GM10266 (cell line): ENCODE measurements around the gene IDH3G.
A peak's percentile ranks its signal among the peaks of the same experiment; 100 is the strongest.

Experiments
- DNase-seq: peaks from one replicate; pipeline ENCODE4 v3.0.0; 2012; ENCODE audit errors: extremely low spot score
- CTCF ChIP-seq: IDR thresholded peaks from 2 replicates; pipeline ENCODE4 v1.5.1; 2012; ENCODE audit warnings: mild to moderate bottlenecking, low read depth; ENCODE audit not compliant: control insufficient read depth, insufficient read depth; ENCODE audit errors: missing control alignments

The IDH3G gene

GRCh38 chrX:153794018-153794896, at the start of gene IDH3G, which contains the start of gene SSR4:
Gene IDH3G (minus strand): TSS chrX:153794375. CDS start chrX:153794326, 49 bp downstream.
Gene SSR4 (plus strand): TSS chrX:153794668. CDS start chrX:153794688, 20 bp downstream.
- peak; percentile 97 for DNase-seq
- TF ChIP-seq CTCF: peak; percentile 16

GRCh38 chrX:153836921-153837320, 42.7 kb upstream of the IDH3G start:
- no peak for TF ChIP-seq CTCF
- no peak for DNase-seq

- no peak for DNase-seq
- no peak for TF ChIP-seq CTCF
These were observed 38.6 kb upstream of the IDH3G start for GRCh38 chrX:153832728-153833127.

- no peak for DNase-seq
- no peak for TF ChIP-seq CTCF
These were observed 37.4 kb upstream of the IDH3G start for GRCh38 chrX:153831429-153832150.

- DNase-seq: peak; percentile 26
- TF ChIP-seq CTCF: no peak
These were observed 36.7 kb upstream of the IDH3G start for GRCh38 chrX:153830640-153831428.

DNA sequence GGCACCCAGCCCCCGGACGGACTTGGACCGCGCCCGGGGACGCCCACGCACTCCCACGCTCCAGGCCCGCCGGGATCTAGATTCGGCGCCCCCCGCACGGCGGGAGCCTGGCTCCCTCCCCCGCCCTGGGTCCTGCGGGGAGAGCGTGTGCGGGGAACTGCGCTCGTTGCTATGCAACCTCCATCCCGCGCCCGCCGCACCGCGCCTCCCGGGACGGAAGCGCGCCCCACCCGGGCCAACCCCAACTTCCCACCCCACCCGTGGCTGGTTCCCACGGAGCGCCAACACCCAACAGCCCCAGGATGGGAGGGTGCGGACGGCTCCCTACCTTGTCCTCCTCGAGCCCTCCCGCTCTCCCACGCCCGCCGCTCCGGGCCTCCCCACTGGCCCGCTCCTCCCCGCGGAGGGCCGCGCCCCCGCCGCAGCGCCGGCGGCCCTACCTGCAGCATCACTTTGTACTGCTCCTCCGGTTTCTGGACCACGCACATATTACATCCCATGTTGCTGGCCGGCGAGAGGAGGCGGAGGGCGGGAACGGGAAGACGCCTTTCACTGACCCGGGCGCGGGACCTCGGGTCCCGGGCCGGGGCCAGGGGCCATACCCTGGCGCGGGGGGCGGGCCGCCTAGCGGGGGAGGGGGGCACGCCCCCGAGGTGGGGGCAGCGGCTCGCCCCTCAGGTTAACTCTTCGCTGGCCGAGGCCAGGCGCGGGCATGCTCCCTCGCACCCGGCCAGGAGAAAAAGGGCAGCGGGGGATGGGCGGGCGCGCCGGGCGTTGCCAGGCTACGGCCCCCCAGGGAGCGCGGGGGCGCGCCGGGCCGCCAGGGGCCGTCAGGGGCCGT, 35.8 kb upstream of the IDH3G start, which contains the start of gene PDZD4:
PDZD4 (minus strand) TSS at position 746 of the 841 bp plus-strand sequence; CDS start at position 500, 246 bp downstream.
- TF ChIP-seq CTCF: no peak
- DNase-seq: peak; percentile 22
